Left lung (tissue), 10 donors: Measurements from ENCODE around the gene FBXL5. TPM values are rescaled to one million over a fixed set of nuclear protein-coding genes. Genes with fewer than 3 reads are reported as not detected.

Source experiments
- ATAC-seq: fragments of 200-7000 bp; cut with Tn5 transposase; one replicate; pipeline ENCODE4 v1.9.1; 2020; ENCODE audit warnings: moderate library complexity
- DNase-seq, 4 donors: peaks; one replicate each; pipeline ENCODE4 v3.0.0-alpha.2; 2013 to 2020
- H3K27ac ChIP-seq, 2 donors: fragments of 200-600 bp; sonication (generic) in 1 of 2; one replicate each; pipeline versions ENCODE4 v1.5.0 to v1.8.0; 2020 to 2021
- H3K27me3 ChIP-seq, 2 donors: fragments of 200-600 bp; sonication (generic) in 1 of 2; one replicate each; pipeline versions ENCODE4 v1.5.0 to v1.8.0; 2020 to 2021
- H3K36me3 ChIP-seq, 2 donors: fragments of 200-600 bp; sonication (generic) in 1 of 2; one replicate each; pipeline versions ENCODE4 v1.5.0 to v1.8.0; 2020 to 2021
- H3K4me1 ChIP-seq, 2 donors: fragments of 200-600 bp; one replicate each; pipeline ENCODE4 v1.8.0; 2021
- H3K4me3 ChIP-seq, 2 donors: fragments of 200-600 bp; sonication (generic) in 1 of 2; one replicate each; pipeline versions ENCODE4 v1.5.0 to v1.8.0; 2020 to 2021; ENCODE audit warnings: mild to moderate bottlenecking in 1 of 2
- H3K9me3 ChIP-seq, 2 donors: fragments of 200-600 bp; sonication (generic) in 1 of 2; one replicate each; pipeline versions ENCODE4 v1.5.0 to v1.8.0; 2020 to 2021
- CTCF ChIP-seq, 2 donors: fragments of 200-600 bp; sonication (generic) in 1 of 2; IDR thresholded peaks; one replicate each; pipeline versions ENCODE4 v1.5.0 to v1.8.0; 2021; ENCODE audit warnings: antibody characterized with exemption in 2 of 2
- intact Hi-C, 2 donors: fragments of 100-400 bp; cut with DNase I; formaldehyde crosslinking; loops; one replicate each; pipeline versions ENCODE4 v1.11.2 to v1.14.2; 2022
- polyA plus RNA-seq, 6 donors: library from polyadenylated mRNA; unstranded; fragments of 120-200 nt; gene quantifications; one replicate each; pipeline ENCODE4 v1.2.1, GENCODE V29; 2013; ENCODE audit not compliant: insufficient read length in 6 of 6
- total RNA-seq, 2 donors: library from RNA; stranded (reverse); fragmentation: NEBNext Ultra II Directional; extraction: Animal tissue kit (Norgen Biotek cat#: 25700); gene quantifications; one replicate each; pipeline ENCODE4 v1.2.1, GENCODE V29; 2021
- donor health status: DM: no; HTN: yes; CAD: no.
- donor health status: DM: no; HTN: no; CAD: no.

The FBXL5 gene
- total and polyA plus RNA-seq, 8 donors = 91.9 to 121 (median 101) TPM

GRCh38 chr4:15563871-15564270, 91.3 kb downstream of the FBXL5 start:
- no peak for DNase-seq
- no peak for ATAC-seq
- Histone ChIP-seq H3K4me1 (no peaks in the 10 kb centered on the region), H3K9me3 (no peaks in the 10 kb centered on the region), H3K4me3 (no peak overlapping the region), H3K36me3 (peaks cover 0 to 67% of the 10 kb centered on the region in 2 donors), H3K27me3 (no peaks in the 10 kb centered on the region), H3K27ac (no peak overlapping the region)
- no peak for TF ChIP-seq CTCF (IDR thresholded peaks at IDR 0.05)
- intact Hi-C loops = no loop called here

GRCh38 chr4:15562623-15563022, 92.5 kb downstream of the FBXL5 start:
- no peak for ATAC-seq

DNA sequence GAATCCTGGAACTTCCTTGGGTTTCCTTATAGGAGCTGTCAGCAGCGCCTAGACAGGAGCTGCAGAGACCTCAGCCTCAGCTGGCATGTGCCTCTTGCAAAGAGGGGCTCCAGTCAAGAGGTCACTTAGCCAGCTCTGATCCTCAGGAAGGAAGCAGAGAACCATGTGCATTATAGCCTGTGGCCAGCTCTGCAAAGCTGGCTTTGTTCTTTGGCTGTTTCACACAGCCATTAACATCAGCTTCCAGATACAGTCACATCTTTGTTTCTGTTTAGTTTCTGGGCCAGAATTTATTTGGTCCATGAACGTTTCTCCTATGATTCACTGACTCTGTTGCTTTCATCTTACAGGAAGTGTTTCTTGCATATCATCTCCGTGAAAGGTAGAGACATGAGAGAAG, 93.0 kb downstream of the FBXL5 start:
- Histone ChIP-seq H3K9me3 (no peaks in the 10 kb centered on the region), H3K36me3 (peaks cover 0 to 52% of the 10 kb centered on the region in 2 donors), H3K4me3 (no peak overlapping the region), H3K27ac (no peak overlapping the region), H3K4me1 (no peaks in the 10 kb centered on the region), H3K27me3 (no peaks in the 10 kb centered on the region)
- DNase-seq (no peak), ATAC-seq (no peak)
- no peak for TF ChIP-seq CTCF (IDR thresholded peaks at IDR 0.05)
- intact Hi-C loops = no loop called here

More at GRCh38 chr4:15562623-15563022, 92.5 kb downstream of the FBXL5 start:
- no peak for DNase-seq
- intact Hi-C loops = no loop called here
- H3K36me3 ChIP-seq = peaks cover 0 to 57% of the 10 kb centered on the region in 2 donors
- no peaks in the 10 kb centered on the region for H3K4me1 ChIP-seq
- H3K4me3 ChIP-seq = no peak overlapping the region
- no peak for TF ChIP-seq CTCF (IDR thresholded peaks at IDR 0.05)
- no peak overlapping the region for H3K27ac ChIP-seq
- H3K9me3 ChIP-seq = no peaks in the 10 kb centered on the region
- no peaks in the 10 kb centered on the region for H3K27me3 ChIP-seq

GRCh38 chr4:15558561-15558960, 96.6 kb downstream of the FBXL5 start:
- intact Hi-C loops = no loop called here
- Histone ChIP-seq H3K36me3 (peaks cover 0 to 29% of the 10 kb centered on the region in 2 donors), H3K9me3 (no peaks in the 10 kb centered on the region), H3K27me3 (no peaks in the 10 kb centered on the region), H3K4me3 (no peak overlapping the region), H3K27ac (no peak overlapping the region), H3K4me1 (no peaks in the 10 kb centered on the region)
- TF ChIP-seq CTCF (IDR thresholded peaks at IDR 0.05) = no peak
- DNase-seq = no peak
- no peak for ATAC-seq

GRCh38 chr4:15557786-15558550, 97.2 kb downstream of the FBXL5 start:
- Histone ChIP-seq H3K9me3 (no peaks in the 10 kb centered on the region), H3K4me3 (no peak overlapping the region), H3K36me3 (peaks cover 0 to 26% of the 10 kb centered on the region in 2 donors), H3K27me3 (no peaks in the 10 kb centered on the region), H3K27ac (no peak overlapping the region), H3K4me1 (no peaks in the 10 kb centered on the region)
- ATAC-seq (peak; percentile 13), DNase-seq (no peak)
- TF ChIP-seq CTCF (IDR thresholded peaks at IDR 0.05) = no peak
- intact Hi-C loops = no loop called here
